HG02798 (cell line): ENCODE measurements around the gene CPZ.
"Not testable (repeated sequence)": the region's sequence is repeated elsewhere in the genome, so short reads cannot be mapped to it uniquely, and the experiment has no call there.

Experiments
- ATAC-seq: cut with Tn5 transposase; IDR thresholded peaks from one replicate; pipeline ENCODE4 v1.9.1; 2021; ENCODE audit warnings: mild to moderate bottlenecking; ENCODE audit not compliant: unreplicated experiment, poor library complexity

Gene CPZ

DNA sequence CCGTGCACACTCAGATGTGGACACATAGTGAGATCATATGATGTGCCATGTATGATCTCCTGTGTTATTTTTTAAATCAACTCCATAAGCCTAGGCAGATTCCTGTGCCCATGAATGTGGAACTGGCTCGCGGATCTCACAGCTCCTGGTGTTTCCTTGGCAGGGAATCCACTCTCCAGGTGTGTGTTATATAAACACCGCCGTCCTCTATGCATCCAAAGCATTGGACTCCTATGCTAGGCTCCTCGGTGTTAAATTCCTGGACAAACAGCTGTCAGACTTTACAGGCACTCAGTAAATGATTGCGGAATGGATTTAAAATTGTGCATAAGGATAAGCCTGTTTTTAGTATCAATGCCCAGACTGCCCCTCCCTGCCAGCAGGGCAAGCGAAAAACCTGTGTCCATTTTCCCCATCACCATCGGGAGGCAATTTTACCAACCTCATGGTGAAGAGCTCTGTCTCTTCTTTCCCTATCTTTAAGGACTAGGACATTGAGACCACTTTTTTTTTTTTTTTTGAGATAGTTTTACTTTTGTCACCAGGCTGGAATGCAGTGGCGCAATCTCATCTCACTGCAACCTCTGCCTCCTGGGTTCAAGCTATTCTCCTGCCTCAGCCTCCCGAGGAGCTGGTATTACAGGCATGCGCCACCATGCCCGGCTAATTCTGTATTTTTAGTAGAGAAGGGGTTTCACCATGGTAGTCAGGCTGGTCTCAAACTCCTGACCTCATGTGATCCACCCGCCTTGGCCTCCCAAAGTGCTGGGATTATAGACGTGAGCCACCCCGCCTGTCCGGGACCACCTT, 36.0 kb upstream of the CPZ start:
- no peak for ATAC-seq

DNA sequence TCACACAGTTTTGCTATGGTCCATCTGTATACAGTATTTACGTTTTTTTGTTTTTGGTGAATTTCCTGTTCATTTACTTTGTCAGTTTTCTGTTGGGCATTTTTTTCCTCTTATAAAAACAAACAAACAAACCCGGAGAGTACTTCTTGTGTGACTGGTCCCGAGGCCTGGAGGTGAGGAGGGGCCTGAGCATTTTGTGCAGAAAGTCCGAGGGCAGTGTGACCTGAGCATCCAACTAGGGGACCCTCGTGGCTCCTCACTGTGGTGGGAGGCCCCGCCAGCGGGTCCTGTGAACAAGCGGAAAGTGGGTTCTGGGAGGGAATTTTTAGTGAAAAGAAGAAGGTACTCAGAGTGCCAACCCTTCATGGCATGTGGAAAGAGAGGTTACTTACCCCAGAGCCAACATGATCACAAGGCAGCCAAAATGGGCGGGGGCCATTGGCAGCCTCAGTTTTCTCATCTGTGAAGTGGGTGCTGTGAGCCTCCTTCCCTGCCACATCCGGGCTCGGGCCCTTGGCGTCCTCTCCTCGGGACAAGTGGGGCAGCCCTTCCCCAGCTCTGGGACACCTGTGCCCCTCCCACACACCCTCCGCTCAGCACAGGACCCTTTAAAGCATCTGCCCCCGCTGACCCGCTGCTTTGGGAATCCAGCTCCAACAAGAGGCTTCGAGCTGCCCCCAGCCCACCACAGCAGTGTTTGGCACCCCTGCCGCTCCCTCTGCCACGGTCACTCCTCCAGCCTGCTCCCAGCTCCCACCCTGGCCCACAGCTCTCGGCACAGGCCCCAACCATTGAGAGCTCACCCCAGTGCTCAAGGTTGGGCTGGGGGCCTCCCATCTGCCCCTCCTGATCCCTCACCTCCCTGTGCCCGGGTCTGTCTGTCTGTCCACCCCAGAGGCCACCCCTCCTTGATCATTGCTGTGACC, 35.2 kb upstream of the CPZ start:
- ATAC-seq = no peak

GRCh38 chr4:8558080-8558960, 34.2 kb upstream of the CPZ start:
- ATAC-seq = no peak

GRCh38 chr4:8559011-8559410, 33.6 kb upstream of the CPZ start:
- ATAC-seq = no peak

- no peak for ATAC-seq
Observed at GRCh38 chr4:8559524-8560264, 32.9 kb upstream of the CPZ start.

DNA sequence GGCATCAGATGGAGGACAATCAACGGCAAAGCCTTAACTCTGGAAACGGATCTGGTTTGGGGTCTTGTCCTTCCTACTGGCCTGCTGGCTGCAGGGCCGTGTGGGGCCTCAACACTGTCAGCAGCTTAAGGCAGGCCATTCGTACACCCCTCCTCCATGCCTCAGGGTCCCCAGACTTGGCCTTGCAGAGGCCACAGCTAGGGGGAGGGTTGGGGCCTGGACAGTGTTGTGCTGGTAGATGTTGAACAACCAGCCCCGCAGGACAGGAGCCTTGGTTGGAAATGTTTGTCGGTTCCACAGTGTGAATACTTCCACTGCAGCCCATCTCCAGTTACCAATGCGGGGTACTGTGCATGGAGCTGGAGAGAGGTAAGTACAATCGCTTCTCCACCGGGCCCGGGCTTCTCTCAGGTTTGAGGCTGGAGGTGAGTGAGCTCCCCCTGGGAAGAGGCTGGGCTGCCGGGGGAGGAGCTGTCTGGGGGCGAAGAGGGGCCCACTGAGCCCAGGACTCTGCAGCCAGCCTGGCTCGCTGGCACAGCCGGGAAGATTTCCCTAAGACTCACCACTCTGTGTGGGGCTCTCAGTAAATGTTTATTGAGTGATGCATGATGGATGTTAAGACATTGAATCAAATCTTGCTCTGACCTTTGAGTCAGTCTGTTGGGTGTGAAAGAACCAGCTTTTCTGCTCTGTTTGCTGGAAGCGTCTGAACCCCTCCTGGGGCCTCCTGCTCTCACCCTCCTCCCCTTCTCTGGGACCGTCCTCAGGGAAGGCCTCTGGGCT, 32.1 kb upstream of the CPZ start:
- no peak for ATAC-seq

- ATAC-seq = no peak
Observed at GRCh38 chr4:8564595-8564994, 28.0 kb upstream of the CPZ start.

DNA sequence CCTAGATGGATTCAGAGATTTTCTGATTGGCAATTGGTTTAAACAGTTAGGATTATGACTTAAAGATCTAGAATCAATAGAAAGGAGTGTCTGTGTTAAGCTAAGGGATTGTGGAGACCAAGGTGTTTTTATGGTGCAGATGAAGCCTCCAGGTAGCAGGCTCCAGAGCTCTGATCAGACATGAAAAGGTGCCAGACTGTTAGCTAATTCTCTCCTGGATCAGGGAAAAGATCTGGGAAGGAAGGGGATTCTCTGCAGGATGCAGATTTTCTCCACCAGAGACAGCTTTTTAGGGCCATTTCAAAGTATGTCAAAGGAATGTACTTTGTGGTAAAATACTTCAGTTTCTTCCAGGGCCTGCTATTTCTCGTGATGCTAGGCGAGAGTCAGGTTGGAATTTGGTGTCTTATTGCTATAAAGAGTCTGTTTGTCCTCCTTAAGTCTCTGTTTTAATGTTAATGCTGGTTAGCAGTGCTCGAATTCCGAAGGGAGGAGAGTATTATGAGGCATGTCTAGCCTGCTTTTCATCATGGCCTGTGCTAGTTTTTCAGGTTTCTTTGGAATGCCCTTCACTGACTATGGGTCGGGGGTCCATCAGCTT, 24.4 kb upstream of the CPZ start:
- ATAC-seq = no peak

DNA sequence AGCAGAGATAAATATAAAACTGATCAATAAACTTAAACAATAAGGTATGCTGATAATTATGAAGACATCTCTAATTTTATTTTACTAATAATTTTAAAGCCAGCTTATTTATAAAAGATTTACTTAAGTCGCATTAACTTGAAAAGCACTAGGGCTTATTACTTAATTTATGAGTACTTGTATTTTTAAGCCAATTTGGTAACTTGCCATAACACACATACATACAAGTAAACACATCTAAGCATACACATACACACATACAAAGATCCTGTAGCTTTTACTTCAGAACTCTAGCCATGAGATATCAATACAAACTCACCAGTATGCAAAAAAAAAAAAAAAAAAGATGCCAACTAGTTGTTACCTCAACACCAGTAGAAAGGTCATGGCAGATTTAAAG, 22.4 kb upstream of the CPZ start:
- ATAC-seq = no peak

GRCh38 chr4:8571702-8572685, 20.6 kb upstream of the CPZ start:
- ATAC-seq = no peak

DNA sequence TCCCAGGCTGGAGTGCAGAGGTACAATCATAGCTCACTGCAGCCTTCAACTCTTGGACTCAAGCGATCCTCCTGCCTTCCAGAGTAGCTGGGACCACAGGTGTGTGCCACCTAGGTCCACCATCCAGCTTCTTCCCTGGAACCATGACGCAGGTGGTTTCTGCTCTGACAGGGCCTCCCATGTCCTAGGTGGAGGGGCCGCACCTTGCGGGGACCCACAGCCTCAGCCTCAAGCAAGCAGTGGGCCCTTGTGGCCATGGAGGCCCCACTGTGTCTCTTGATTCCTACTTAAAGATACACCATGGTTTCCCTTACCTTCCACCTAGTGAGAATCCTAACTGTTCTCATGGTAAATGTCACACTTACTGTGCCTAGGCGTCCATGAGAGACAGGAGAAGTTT, 19.3 kb upstream of the CPZ start:
- ATAC-seq = no peak

DNA sequence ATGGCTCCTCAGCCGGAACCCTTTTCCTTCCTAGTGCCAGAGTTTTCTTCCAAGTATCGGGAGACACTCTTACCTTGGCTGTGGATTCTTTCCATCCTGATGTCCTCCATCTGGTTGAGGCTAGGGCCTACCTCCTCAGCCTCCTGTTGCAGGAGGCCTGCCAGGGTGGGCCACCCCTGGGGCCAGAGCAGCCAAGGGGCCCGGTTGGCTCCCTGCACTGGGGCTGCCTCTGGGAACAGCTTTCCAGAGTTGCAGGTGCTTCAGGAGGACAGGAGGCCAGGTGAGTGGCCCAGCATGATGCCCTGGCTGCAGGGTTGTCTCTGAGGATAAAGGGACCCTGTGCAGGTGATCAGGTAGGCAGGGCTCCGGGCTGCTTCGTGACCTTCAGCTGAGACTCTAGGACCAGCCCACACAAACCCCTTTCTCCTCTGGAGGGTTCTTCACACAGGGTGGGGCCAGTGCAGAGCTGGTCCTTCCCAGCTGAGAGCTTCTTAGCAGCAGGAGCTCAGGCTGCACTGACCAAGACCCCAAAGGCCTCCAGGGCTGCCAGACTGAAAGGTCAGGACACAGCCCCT, 17.7 kb upstream of the CPZ start:
- ATAC-seq = no peak

DNA sequence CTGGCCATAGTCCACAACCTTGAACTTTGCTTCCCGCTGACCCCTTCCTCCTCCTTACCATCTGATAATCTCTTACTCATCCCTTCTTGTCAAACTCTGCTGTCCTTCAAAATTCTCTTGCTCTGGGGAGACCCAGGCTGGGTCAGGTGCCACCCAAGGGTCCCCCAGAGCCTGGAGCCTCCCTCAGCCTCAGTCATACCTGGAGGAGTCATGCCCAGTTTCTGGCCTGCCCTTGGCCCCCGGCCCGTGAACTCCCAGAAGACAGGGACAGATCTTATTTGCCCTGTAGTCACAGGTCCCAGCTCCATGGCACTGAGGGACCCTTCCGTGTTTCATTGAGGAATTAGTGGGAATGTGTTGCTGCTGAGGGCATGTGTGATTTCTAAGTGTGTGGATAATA, 17.1 kb upstream of the CPZ start:
- ATAC-seq = no peak

DNA sequence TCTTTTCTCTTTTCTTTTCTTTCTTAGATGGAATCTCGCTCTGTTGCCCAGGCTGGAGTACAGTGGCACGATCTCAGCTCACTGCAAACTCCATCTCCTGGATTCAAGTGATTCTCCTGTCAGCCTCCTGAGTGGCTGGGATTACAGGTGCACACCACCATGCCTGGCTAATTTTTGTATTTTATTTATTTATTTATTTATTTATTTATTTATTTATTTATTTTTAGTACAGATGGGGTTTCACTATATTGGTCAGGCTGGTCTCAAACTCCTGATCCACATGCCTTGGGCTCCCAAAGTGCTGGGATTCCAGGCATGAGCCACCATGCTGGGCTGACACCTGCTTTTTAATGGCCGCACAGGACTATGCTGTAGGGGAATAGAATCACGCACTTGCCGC, 16.0 kb upstream of the CPZ start:
- not testable (repeated sequence) for ATAC-seq

- ATAC-seq = no peak
Observed at GRCh38 chr4:8577046-8577445, 15.5 kb upstream of the CPZ start.

DNA sequence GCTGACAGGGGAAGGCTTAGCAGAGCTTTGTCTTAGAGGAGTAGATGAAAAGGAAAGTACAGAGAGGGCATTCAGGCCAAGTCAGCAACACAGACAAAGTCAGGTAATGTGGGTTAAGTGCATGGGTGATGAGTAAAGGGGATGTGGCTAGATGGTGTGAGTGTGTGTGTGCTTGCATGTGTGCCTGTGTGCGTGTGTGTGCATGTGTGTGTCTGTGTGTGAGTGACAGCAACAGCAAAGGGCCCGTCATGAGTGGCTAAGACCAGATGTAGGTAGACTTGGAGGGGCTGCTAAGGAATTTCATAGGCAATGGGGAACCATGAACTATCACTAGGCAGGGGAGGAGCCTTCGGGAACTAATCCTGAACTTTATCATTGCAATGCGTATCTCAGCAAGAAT, 14.6 kb upstream of the CPZ start:
- no peak for ATAC-seq

GRCh38 chr4:8578717-8579116, 13.8 kb upstream of the CPZ start:
- ATAC-seq = no peak
